CD4-positive, alpha-beta T cell (primary cell): ENCODE measurements around the gene DOK1. TPM values are rescaled to one million over a fixed set of nuclear protein-coding genes. Genes with fewer than 3 reads are reported as not detected.

ENCODE experiments used
- ATAC-seq: fragments of 200-7000 bp; cut with Tn5 transposase; one replicate; pipeline ENCODE4 v1.10.0; 2022; ENCODE audit warnings: mild to moderate bottlenecking; ENCODE audit not compliant: poor library complexity
- CTCF ChIA-PET: fragments of 350-600 bp; sonication (Branson Sonifier 250); formaldehyde crosslinking; loops from one replicate; lab custom pipeline; 2021; ENCODE audit warnings: antibody characterized with exemption, inconsistent platforms; lab: Charles Lee
- POLR2A ChIA-PET: fragments of 350-600 bp; sonication (Branson Sonifier 250); formaldehyde crosslinking; loops from one replicate; lab custom pipeline; 2021; ENCODE audit warnings: antibody characterized with exemption, inconsistent platforms; lab: Charles Lee
- DNase-seq, 14 experiments: peaks; one replicate each; pipeline ENCODE4 v3.0.0-alpha.2; 2013 to 2020; ENCODE audit warnings: mixed read lengths in 2 of 14
- H3K27ac ChIP-seq, 2 donors: one replicate each; pipeline versions ENCODE4 v1.5.1 to v1.7.0; 2013; ENCODE audit warnings: low read length in 2 of 2, low read depth in 1 of 2, mild to moderate bottlenecking in 1 of 2
- H3K27me3 ChIP-seq, 2 experiments: 1 replicate in 1 of 2; 2 replicates in 1 of 2; pipeline versions ENCODE4 v1.6.1 to v1.7.0; 2013; ENCODE audit warnings: low read length in 2 of 2, control low read depth in 1 of 2, mild to moderate bottlenecking in 1 of 2, moderate library complexity in 1 of 2; ENCODE audit not compliant: insufficient read depth in 2 of 2, control insufficient read depth in 1 of 2
- H3K36me3 ChIP-seq: one replicate; pipeline ENCODE4 v1.6.1; 2013; ENCODE audit warnings: low read length, control low read depth; ENCODE audit not compliant: insufficient read depth
- H3K4me1 ChIP-seq: one replicate; pipeline ENCODE4 v1.6.1; 2013; ENCODE audit warnings: low read length, control low read depth; ENCODE audit not compliant: insufficient read depth
- H3K4me3 ChIP-seq: one replicate; pipeline ENCODE4 v1.5.1; 2013; ENCODE audit warnings: mild to moderate bottlenecking, low read length, moderate library complexity
- H3K9me3 ChIP-seq, 2 experiments: 1 replicate in 1 of 2; 2 replicates in 1 of 2; pipeline versions ENCODE4 v1.6.1 to v1.7.0; 2013; ENCODE audit warnings: low read length in 2 of 2, mild to moderate bottlenecking in 2 of 2, control low read depth in 1 of 2, moderate library complexity in 1 of 2; ENCODE audit not compliant: control insufficient read depth in 1 of 2, insufficient read depth in 1 of 2
- H3K27ac Mint-ChIP-seq: one replicate; pipeline ENCODE4 v1.8.0; 2020; ENCODE audit warnings: mixed read lengths
- H3K27me3 Mint-ChIP-seq: one replicate; pipeline ENCODE4 v1.8.0; 2021; ENCODE audit warnings: mixed read lengths
- H3K36me3 Mint-ChIP-seq: one replicate; pipeline ENCODE4 v1.8.0; 2021; ENCODE audit warnings: low read depth, mixed read lengths
- H3K4me1 Mint-ChIP-seq: one replicate; pipeline ENCODE4 v1.8.0; 2021; ENCODE audit warnings: low read depth, mixed read lengths
- H3K4me3 Mint-ChIP-seq: one replicate; pipeline ENCODE4 v1.8.0; 2020; ENCODE audit warnings: mild to moderate bottlenecking, mixed read lengths
- H3K9me3 Mint-ChIP-seq: one replicate; pipeline ENCODE4 v1.8.0; 2020; ENCODE audit warnings: mixed read lengths
- CTCF ChIP-seq: fragments of 200-600 bp; IDR thresholded peaks from one replicate; pipeline ENCODE4 v1.8.0; 2022; ENCODE audit warnings: antibody characterized with exemption, mild to moderate bottlenecking
- intact Hi-C, 2 experiments: fragments of 100-400 bp; cut with DNase I in 1 of 2; cut with micrococcal nuclease in 1 of 2; formaldehyde crosslinking; loops; one replicate each; pipeline versions ENCODE4 v1.15.1 to v1.9.0; 2023 to 2025; cut with DNase I, micrococcal nuclease
- total RNA-seq, 174 experiments: library from RNA in 2 of 174; stranded (reverse) in 2 of 174; gene quantifications; one replicate each; pipeline ENCODE4 v1.2.3 and lab custom pipeline; 2021 to 2026

The DOK1 gene
- total RNA-seq, 2 experiments from 2014 or later = 3.4 to 6.0 TPM

DNA sequence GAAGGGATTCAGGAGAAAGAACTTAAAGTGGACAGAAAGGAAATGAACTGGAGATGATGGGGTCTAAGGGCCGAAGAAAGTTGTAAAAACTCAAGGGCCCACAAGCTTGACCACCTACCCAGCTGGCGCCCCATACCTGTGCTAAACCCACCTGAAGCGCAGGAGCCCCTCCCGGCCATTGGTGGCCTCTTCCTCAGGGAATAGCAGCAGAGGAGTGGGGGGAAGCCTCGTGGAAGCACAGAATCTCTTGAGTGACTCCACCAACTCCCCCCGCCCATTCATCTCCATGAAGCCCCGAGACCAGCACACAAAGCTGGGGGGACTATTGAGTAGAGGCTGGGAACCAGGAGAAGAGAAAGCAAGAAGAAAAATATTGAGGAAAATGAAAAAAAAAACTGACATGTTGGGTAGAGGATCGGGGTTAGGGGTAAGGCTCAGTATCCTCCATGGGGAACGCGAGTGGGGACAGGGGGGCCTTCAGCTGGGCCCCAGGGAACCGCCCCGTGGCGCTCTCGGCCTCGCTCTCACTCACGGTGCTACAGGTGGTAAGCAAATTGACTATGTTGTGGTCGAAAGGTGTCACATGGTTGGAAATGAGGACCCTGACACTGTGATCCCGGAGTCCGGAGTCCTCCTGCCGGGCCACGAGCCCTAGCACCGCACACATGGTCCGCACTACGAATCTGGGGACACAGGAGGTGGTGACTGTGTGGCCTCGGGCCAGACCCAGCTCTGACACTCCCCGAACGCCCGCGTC lies 25.7 kb upstream of the DOK1 start:
- peak in 2 of 14 experiments; percentile 14 to 28 for DNase-seq
- no peak for TF ChIP-seq CTCF
- ATAC-seq = peak; percentile 1
- POLR2A ChIA-PET = interaction anchor here (1.4 to 3.8 kb wide), 13 partner anchors 8 to 137 kb away, joined by 4 to 37 read pairs (median 11); partner anchors contain the start of genes CCDC142, INO80B, LBX2 and MRPL53
- peaks cover 42% of the 10 kb centered on the region for H3K4me1 Mint-ChIP-seq
- Histone ChIP-seq H3K36me3 (peaks cover 42% of the 10 kb centered on the region), H3K4me3 (peak overlapping the region; percentile 84), H3K4me1 (peaks cover 35% of the 10 kb centered on the region), H3K9me3 (peaks cover 0 to 6% of the 10 kb centered on the region in 2 experiments), H3K27ac (peak overlapping the region; percentile 79 to 86), H3K27me3 (no peaks in the 10 kb centered on the region)
- intact Hi-C loops = loop anchor here (1.0 to 2.0 kb wide), 5 partner anchors 14 to 46 kb away; partner anchors contain the start of genes CCDC142 (in 1 of the 2), DOK1 (in 1 of the 2), PCGF1 (in 1 of the 2) and TLX2 (in 1 of the 2)
- H3K27me3 Mint-ChIP-seq = no peaks in the 10 kb centered on the region
- H3K9me3 Mint-ChIP-seq = no peaks in the 10 kb centered on the region
- CTCF ChIA-PET = interaction anchor here (0.8 to 4.6 kb wide), 6 partner anchors 14 to 74 kb away, joined by 3 to 34 read pairs (median 5); partner anchors contain the start of genes CCDC142, INO80B, PCGF1 and TLX2
- peak overlapping the region; percentile 92 for H3K4me3 Mint-ChIP-seq
- H3K36me3 Mint-ChIP-seq = peaks cover 57% of the 10 kb centered on the region
- H3K27ac Mint-ChIP-seq = peak overlapping the region; percentile 89

DNA sequence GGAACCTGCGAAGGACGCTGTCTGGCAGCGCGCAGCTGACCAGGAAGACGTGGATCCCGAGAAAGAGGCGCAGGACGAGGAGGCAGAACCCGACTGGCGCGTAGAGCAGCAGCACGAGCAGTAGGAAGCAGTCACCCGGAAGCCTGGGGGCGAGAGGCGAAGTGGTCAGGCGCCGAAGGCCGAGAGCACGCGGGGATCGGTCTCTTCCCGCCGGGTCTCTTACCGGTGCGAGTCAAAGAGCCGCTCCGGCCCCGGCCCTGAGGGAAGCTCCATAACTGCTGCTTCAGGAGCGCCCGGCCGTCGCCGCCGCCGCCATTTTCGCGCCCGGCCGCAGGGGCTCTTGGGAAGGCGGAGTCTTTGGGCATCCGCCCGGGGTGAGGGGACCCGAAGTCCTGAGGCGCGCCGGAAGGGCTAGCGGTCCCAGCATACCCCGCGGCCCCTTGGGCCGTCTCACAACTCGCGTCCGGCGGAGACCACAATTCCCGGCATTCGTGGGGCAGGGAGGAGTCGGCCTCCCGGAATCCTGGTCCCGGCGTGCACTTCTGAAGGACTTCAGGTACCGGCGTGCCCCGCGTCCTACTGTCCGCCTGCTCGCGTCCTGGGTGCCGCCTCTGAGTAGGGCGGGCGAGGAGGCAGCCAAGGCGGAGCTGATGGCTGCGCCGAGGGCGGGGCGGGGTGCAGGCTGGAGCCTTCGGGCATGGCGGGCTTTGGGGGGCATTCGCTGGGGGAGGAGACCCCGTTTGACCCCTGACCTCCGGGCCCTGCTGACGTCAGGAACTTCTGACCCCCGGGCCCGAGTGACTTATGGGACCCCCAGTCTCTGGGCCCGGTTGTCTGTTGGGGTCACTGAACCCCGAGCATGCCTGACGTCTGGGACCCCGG lies 24.9 kb upstream of the DOK1 start, which contains the start of the genes AUP1 and HTRA2:
Gene AUP1, minus strand, starts transcription at position 350 of the 882 bp plus-strand sequence. Its CDS starts 77 bp downstream, at position 273.
Gene HTRA2, plus strand, starts transcription at position 577 of the 882 bp plus-strand sequence. Its CDS starts 74 bp downstream, at position 651.
- Mint-ChIP-seq H3K4me3 (peak within 1 kb of the TSS; percentile 92), H3K9me3 (no peaks in the 10 kb centered on the region), H3K27me3 (no peaks in the 10 kb centered on the region), H3K36me3 (peaks cover 57% of the 10 kb centered on the region), H3K27ac (peak within 1 kb of the TSS; percentile 89), H3K4me1 (peaks cover 42% of the 10 kb centered on the region)
- peak; percentile 69 to 94 (median 80) for DNase-seq
- H3K4me1 ChIP-seq = peaks cover 35% of the 10 kb centered on the region
- TF ChIP-seq CTCF = no peak
- H3K9me3 ChIP-seq = peaks cover 0 to 6% of the 10 kb centered on the region in 2 experiments
- peaks cover 42% of the 10 kb centered on the region for H3K36me3 ChIP-seq
- intact Hi-C loops = loop anchor here (1.0 to 10.0 kb wide), 9 partner anchors 15 to 705 kb away; partner anchors contain the start of genes DOK1 (in 2 of the 2), CCDC142 (in 1 of the 2), PCGF1 (in 1 of the 2) and STAMBP (in 1 of the 2)
- ATAC-seq = peak; percentile 90
- ChIA-PET CTCF (interaction anchor here (1.5 to 4.6 kb wide), 5 partner anchors 15 to 75 kb away, joined by 3 to 34 read pairs (median 6); partner anchors contain the start of genes CCDC142, INO80B, PCGF1 and TLX2), POLR2A (interaction anchor here (0.7 to 3.8 kb wide), 17 partner anchors 9 to 706 kb away, joined by 3 to 37 read pairs (median 10); partner anchors contain the start of genes CCDC142, INO80B, LBX2 and MRPL53)
- peak within 1 kb of the TSS; percentile 79 to 86 for H3K27ac ChIP-seq
- peak within 1 kb of the TSS; percentile 84 for H3K4me3 ChIP-seq
- H3K27me3 ChIP-seq = no peaks in the 10 kb centered on the region
